HepG2 (cell line): Measurements from ENCODE around the gene TAB3. TPM values are rescaled to one million over a fixed set of nuclear protein-coding genes. Genes with fewer than 3 reads are reported as not detected.

ENCODE experiments used
- ELF4 ChIP-seq: sonication (generic); formaldehyde crosslinking; IDR thresholded peaks from 2 replicates; pipeline ENCODE4 v1.5.0; 2020; ENCODE audit warnings: missing genetic modification reagents, mild to moderate bottlenecking, moderate library complexity, borderline replicate concordance
- HMG20A ChIP-seq: IDR thresholded peaks from 2 replicates; pipeline ENCODE4 v1.6.1; 2016; ENCODE audit warnings: borderline replicate concordance
- KLF11 ChIP-seq: IDR thresholded peaks from 2 replicates; pipeline ENCODE4 v1.6.1; 2016; ENCODE audit warnings: missing compliant biosample characterization
- MBD4 ChIP-seq: IDR thresholded peaks from 2 replicates; pipeline ENCODE4 v1.6.1; 2012; ENCODE audit warnings: low read length, inconsistent platforms, borderline replicate concordance
- MIXL1 ChIP-seq: IDR thresholded peaks from 2 replicates; pipeline ENCODE4 v1.6.1; 2016
- NFIB ChIP-seq: sonication (generic); formaldehyde crosslinking; IDR thresholded peaks from 2 replicates; pipeline ENCODE4 v1.9.0; 2021; ENCODE audit warnings: missing genetic modification reagents, mild to moderate bottlenecking, borderline replicate concordance
- ONECUT2 ChIP-seq: sonication (generic); formaldehyde crosslinking; IDR thresholded peaks from 2 replicates; pipeline ENCODE4 v1.4.0; 2020; ENCODE audit warnings: missing genetic modification reagents
- POLR2A ChIP-seq, 2 experiments: IDR thresholded peaks; 2 replicates each; pipeline ENCODE4 v1.6.1; 2011; ENCODE audit warnings: low read depth in 2 of 2, low read length in 2 of 2, mild to moderate bottlenecking in 1 of 2, moderate library complexity in 1 of 2; ENCODE audit not compliant: insufficient read depth in 1 of 2
- RBAK ChIP-seq: sonication (generic); formaldehyde crosslinking; IDR thresholded peaks from 2 replicates; pipeline ENCODE4 v1.5.1; 2020; ENCODE audit warnings: mild to moderate bottlenecking, missing genetic modification reagents
- RERE ChIP-seq: IDR thresholded peaks from 2 replicates; pipeline ENCODE4 v1.6.1; 2016; ENCODE audit warnings: low read depth, missing genetic modification reagents, missing compliant biosample characterization
- SCMH1 ChIP-seq: sonication (generic); formaldehyde crosslinking; IDR thresholded peaks from 2 replicates; pipeline ENCODE4 v1.9.0; 2021; ENCODE audit warnings: missing genetic modification reagents, mild to moderate bottlenecking, borderline replicate concordance
- STAT6 ChIP-seq: sonication (generic); formaldehyde crosslinking; IDR thresholded peaks from 2 replicates; pipeline ENCODE4 v1.4.0; 2020; ENCODE audit warnings: missing genetic modification reagents, mild to moderate bottlenecking, borderline replicate concordance
- TCF7 ChIP-seq: sonication (generic); IDR thresholded peaks from 2 replicates; pipeline ENCODE4 v1.6.1; 2016; ENCODE audit warnings: antibody characterized with exemption, low read depth
- TEAD2 ChIP-seq: sonication (generic); formaldehyde crosslinking; IDR thresholded peaks from 2 replicates; pipeline ENCODE4 v1.9.0; 2021; ENCODE audit warnings: missing genetic modification reagents
- ZFP82 ChIP-seq: sonication (generic); formaldehyde crosslinking; IDR thresholded peaks from 2 replicates; pipeline ENCODE4 v1.5.1; 2020; ENCODE audit warnings: mild to moderate bottlenecking, missing genetic modification reagents, borderline replicate concordance
- ZNF337 ChIP-seq: sonication (generic); formaldehyde crosslinking; IDR thresholded peaks from 2 replicates; pipeline ENCODE4 v1.5.1; 2020; ENCODE audit warnings: missing genetic modification reagents, low read depth, mild to moderate bottlenecking, borderline replicate concordance
- ZNF362 ChIP-seq: sonication (generic); formaldehyde crosslinking; IDR thresholded peaks from 2 replicates; pipeline ENCODE4 v1.4.0; 2020; ENCODE audit warnings: missing genetic modification reagents, mild to moderate bottlenecking, borderline replicate concordance
- ZNF567 ChIP-seq: sonication (generic); formaldehyde crosslinking; IDR thresholded peaks from 2 replicates; pipeline ENCODE4 v1.8.1; 2023; ENCODE audit warnings: mild to moderate bottlenecking, missing genetic modification reagents, borderline replicate concordance
- ZNF878 ChIP-seq: sonication (generic); formaldehyde crosslinking; IDR thresholded peaks from 2 replicates; pipeline ENCODE4 v1.8.1; 2023; ENCODE audit warnings: mild to moderate bottlenecking, missing genetic modification reagents, moderate library complexity
- ZXDC ChIP-seq: sonication (generic); formaldehyde crosslinking; IDR thresholded peaks from 2 replicates; pipeline ENCODE4 v1.5.0; 2020; ENCODE audit warnings: mild to moderate bottlenecking, missing genetic modification reagents
- polyA plus RNA-seq, 8 experiments: library from polyadenylated mRNA; depleted of rRNA in 3 of 8; stranded (reverse) in 7 of 8; unstranded in 1 of 8; fragments of >200 nt; fragmentation: Illumina TruSeq in 4 of 8; extraction: Trizol in 4 of 8; gene quantifications; 2 replicates each; pipeline versions ENCODE4 v1.2.1 to v1.2.3, GENCODE V29; 2011 to 2016; ENCODE audit warnings: low read depth in 4 of 8, missing spikeins in 1 of 8, mixed read lengths in 1 of 8; ENCODE audit not compliant: insufficient read depth in 1 of 8
- total RNA-seq, 5 experiments: library from RNA; depleted of rRNA; stranded (reverse); fragments of >200 nt; fragmentation: Illumina TruSeq; extraction: Trizol; gene quantifications; 2 replicates each; pipeline ENCODE4 v1.2.3, GENCODE V29; 2016; ENCODE audit warnings: low read depth in 1 of 5

The TAB3 gene
- total and polyA plus RNA-seq, 2 of the 13 experiments (the other 11 are each of a cell fraction or from before 2014, with no cell fraction given) = 27.2 to 59.8 TPM

GRCh38 chrX:30930679-30931078 lies 41.6 kb upstream of the TAB3 start (continued):
- TF ChIP-seq ZNF337 (CRISPR knock-in tag) = no peak
- no peak for TF ChIP-seq NFIB (CRISPR knock-in tag)
- no peak for TF ChIP-seq KLF11
- no peak for TF ChIP-seq ELF4 (CRISPR knock-in tag)
- TF ChIP-seq ZFP82 (CRISPR knock-in tag) = no peak
- 0 out of 2 replicates have a peak, but pooled peaks have one; percentile 31 for TF ChIP-seq MIXL1 (CRISPR knock-in tag)
- TF ChIP-seq TCF7 = peak; percentile 42; the same call in 1 of the 2 replicates
- no peak for TF ChIP-seq STAT6 (CRISPR knock-in tag)
- no peak for TF ChIP-seq RBAK (CRISPR knock-in tag)
- TF ChIP-seq HMG20A (CRISPR knock-in tag) = peak; percentile 48; the same call in 1 of the 2 replicates
- no peak for TF ChIP-seq POLR2A (IDR thresholded peaks at IDR 0.05; ENCODE audit: insufficient read depth in 1 of 2, low read depth in 2 of 2, low read length in 2 of 2)
- TF ChIP-seq ZNF567 (CRISPR knock-in tag) = no peak
- no peak for TF ChIP-seq ZNF362 (CRISPR knock-in tag)
- TF ChIP-seq RERE (CRISPR knock-in tag) = peak; percentile 45; the same call in 1 of the 2 replicates
- no peak for TF ChIP-seq ZNF878 (CRISPR knock-in tag)
- no peak for TF ChIP-seq TEAD2 (CRISPR knock-in tag)
- TF ChIP-seq ZXDC (CRISPR knock-in tag) = no peak
- TF ChIP-seq MBD4 = no peak
- TF ChIP-seq SCMH1 = no peak
- TF ChIP-seq ONECUT2 = no peak
